ENCODE results near the gene HTRA2.
A peak's percentile ranks its signal among the peaks of the same experiment; 100 is the strongest.

HTRA2 gene

DNA sequence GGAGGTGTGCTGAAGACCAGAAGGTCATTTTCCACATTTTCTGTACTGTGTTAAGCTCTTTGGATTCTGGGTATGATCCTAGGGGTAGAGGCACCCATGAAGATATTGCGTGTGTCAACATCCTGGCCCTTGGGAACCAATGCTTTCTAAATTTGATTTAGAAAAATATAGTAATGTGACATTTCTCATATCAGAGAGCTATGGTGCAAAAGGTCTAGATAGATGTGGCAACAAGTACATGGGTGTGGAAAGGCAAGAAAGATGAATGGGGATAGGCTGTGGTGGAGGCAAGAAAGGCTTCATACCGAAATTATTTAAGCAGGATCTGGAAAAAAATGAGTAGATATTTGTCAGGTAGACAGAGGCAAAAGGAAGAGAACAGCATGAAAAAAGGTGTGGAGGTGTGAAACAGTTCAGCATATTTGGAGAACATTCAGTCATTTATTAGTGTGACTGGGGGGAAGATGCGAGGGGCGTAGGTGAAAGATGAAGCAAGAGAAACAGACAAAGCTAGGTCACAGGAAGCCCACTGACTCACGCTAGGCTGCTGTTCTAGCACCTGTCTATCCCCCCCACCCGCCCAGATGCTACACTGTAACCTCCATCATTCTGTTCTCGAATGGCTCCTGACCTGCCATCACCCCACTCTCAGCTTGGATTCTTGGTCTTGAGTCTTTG is 36.5 kb downstream of the HTRA2 start:
- no peak for DNase-seq

GRCh38 chr2:74566754-74567085 is 37.0 kb downstream of the HTRA2 start:
- no peak for DNase-seq

GRCh38 chr2:74567881-74568280 is 38.1 kb downstream of the HTRA2 start:
- no peak for DNase-seq

GRCh38 chr2:74569686-74570085 is 40.0 kb downstream of the HTRA2 start:
- DNase-seq = no peak

DNA sequence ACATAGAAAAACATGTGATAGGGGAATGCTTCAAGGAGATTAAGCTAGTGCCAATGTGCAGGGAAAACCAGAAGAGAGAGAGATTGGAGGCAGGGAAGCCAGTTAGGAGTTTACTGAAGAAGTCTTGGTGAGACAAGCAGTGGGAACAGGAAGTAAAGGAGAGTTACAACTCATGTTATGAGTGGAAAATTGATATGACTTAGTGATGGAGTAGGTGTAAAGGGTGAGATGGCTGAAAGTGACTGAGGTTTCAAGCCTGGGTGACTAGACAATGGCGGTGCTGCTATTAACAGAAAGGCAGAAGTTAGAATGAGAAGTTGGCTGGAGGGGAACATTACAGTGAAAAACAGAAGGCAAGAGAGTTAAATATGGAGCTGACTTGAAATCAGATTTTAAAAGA is 41.3 kb downstream of the HTRA2 start:
- DNase-seq = no peak

DNA sequence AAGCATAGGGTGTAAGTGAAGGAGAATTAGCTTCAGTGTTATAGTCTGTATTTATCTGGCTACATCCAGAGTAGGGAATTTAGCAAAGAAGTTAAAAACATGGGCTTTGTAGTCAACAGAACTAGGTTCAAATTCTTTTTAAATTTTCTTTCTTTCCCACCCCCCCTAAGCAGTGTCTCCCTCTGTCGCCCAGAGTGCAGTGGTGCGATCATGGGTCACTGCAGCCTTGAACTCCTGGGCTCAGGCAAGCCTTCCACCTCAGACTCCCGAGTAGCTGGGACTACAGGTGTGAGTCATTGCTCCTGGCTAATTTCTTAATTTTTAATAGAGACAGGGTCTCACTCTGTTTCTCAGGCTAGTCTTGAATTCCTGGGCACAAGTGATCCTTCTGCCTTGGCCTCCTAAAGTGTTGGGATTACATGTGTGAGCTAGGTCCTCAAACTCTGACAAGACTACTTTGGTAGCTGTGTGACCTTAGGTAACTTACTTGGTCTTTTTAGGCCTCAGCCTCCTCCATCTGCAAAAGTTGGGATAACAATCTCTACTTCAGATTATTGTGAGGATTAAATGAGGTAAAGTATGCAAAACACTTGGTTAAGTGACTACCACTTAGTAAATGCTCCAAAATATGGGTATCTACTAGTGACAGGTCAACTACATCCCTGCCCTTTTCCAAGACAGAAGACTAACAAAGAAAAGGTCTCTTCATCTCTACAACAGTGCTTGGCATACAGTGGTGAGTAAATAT is 42.6 kb downstream of the HTRA2 start:
- DNase-seq = no peak

DNA sequence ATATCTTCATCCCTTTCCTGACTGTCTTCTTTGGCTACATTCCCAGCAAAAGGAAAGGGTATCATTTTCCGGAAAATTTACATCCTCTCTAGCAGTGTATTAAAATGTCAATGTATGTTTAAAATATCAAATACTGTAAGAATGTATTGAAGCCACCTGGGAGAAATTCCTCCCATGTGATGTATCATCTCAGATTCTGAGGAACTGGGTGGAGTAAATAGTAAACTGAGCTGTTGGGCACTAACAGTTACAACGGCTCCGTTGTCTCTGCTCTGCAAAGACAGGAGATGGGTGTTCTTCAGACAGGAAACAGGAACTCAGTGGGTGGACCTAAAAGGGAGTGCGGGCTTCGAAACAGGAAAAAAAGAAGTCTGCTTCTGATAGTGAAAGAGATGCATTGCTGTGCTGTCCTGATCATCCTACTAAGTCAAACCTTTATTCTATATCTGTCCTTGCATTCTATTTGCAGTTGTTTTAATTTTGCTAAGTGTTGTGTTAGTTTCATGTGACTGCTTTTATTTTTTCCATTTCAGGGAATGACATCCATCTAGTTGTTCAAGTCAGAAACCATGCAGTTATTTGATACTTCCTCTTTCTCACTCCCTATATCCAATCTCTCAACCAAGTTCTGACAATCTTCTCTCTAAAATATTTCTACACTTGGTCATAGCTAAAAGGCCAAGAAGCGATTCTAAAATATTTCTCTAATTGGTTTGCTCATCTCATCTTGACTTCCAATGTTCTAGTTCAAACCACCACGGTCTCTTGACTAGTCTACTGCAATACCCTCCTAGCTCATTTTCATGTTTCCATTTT is 44.2 kb downstream of the HTRA2 start:
- no peak for DNase-seq

- no peak for DNase-seq
These were observed 45.6 kb downstream of the HTRA2 start for GRCh38 chr2:74575320-74575719.

- no peak for DNase-seq
These were observed 46.6 kb downstream of the HTRA2 start for GRCh38 chr2:74576211-74576862.

- DNase-seq = no peak
These were observed 47.1 kb downstream of the HTRA2 start for GRCh38 chr2:74576863-74577229.

- peak; percentile 14 for DNase-seq
These were observed 47.7 kb downstream of the HTRA2 start for GRCh38 chr2:74577448-74577847.

DNA sequence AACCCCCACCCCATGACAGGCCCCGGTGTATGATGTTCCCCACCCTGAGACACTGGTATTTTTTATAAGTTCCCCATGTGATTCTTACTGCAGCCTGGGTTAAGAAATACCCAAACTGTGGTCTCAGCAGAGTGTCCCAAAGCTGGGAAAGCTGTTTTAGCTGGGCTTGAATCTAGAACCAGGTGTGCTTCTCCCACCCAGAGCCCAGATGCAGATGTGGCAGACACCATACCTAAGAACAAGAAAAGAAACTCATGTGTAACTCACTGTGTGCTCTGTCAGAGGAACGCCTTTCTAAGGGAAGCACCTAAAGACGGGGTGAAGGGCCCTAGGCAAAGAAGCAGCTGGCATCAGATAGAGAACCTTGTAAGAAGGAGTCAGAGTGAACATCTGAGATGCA is 48.7 kb downstream of the HTRA2 start:
- DNase-seq = no peak

DNA sequence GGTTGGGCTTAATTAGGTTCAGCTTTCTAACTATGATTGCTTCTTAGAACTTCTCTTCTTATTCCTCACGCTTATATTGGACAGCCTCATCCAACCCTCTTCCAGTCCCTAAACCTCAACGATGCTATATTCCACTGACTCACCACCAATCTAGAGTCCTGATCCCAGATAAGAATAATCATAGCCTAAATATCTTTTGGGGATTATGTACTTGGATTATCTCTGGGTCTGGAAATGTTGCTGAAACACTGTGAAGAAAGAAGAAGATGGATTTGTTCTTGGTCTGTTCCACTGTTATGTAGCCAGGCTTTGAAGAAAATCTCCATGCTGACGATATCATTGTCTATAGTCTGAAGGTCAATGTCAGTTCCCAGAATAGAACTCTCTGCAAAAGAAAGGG is 51.7 kb downstream of the HTRA2 start:
- no peak for DNase-seq

DNA sequence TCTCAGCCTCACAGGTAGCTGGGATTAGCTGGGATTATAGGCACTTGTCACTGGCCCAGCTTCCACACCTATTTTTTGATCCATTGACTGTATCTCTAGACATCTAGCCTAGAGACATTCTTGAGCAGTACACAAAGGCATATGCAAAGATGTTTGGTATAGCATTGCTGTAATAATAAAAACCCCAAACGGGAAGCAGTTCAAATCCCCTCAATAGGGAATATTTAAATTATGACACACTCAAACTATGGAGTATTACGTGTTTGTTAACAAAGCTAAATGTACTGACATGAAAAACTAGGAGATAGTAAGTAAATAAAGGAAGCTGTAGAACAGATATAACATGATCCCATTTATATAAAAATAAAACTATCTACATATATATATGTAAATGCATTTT is 52.5 kb downstream of the HTRA2 start:
- no peak for DNase-seq
